Activated effector memory CD4-positive, alpha-beta T cell treated with anti-CD3 and anti-CD28 coated beads, Interleukin-2, amount 50 U/mL, for 16 hours (primary cell): ENCODE measurements around the gene SHOC2.

Source experiments
- DNase-seq: peaks from one replicate; pipeline ENCODE4 v3.0.0-alpha.2; 2020

Gene SHOC2

GRCh38 chr10:110947061-110947595, 27.7 kb downstream of the SHOC2 start:
- no peak for DNase-seq

GRCh38 chr10:110951381-110951780, 32.0 kb downstream of the SHOC2 start:
- DNase-seq, result no peak

- no peak for DNase-seq
Observed at GRCh38 chr10:110957606-110958005, 38.2 kb downstream of the SHOC2 start.

- no peak for DNase-seq
Observed at GRCh38 chr10:110959379-110960332, 40.3 kb downstream of the SHOC2 start.

GRCh38 chr10:110960333-110960712, 40.9 kb downstream of the SHOC2 start:
- DNase-seq, result no peak

- DNase-seq, result no peak
Observed at GRCh38 chr10:110962443-110962842, 43.0 kb downstream of the SHOC2 start.

- no peak for DNase-seq
Observed at GRCh38 chr10:110963162-110963561, 43.8 kb downstream of the SHOC2 start.

GRCh38 chr10:110964681-110965080, 45.3 kb downstream of the SHOC2 start:
- DNase-seq, result no peak

- no peak for DNase-seq
Observed at GRCh38 chr10:110965216-110965615, 45.8 kb downstream of the SHOC2 start.

- DNase-seq, result no peak
Observed at GRCh38 chr10:110966146-110966545, 46.7 kb downstream of the SHOC2 start.

GRCh38 chr10:110967009-110967630, 47.7 kb downstream of the SHOC2 start:
- no peak for DNase-seq

- DNase-seq, result no peak
Observed at GRCh38 chr10:110967645-110968044, 48.2 kb downstream of the SHOC2 start.

GRCh38 chr10:110969183-110969582, 49.8 kb downstream of the SHOC2 start:
- no peak for DNase-seq

GRCh38 chr10:110971638-110972037, 52.2 kb downstream of the SHOC2 start:
- DNase-seq, result no peak

- DNase-seq, result no peak
Observed at GRCh38 chr10:110972231-110973134, 53.1 kb downstream of the SHOC2 start.

- no peak for DNase-seq
Observed at GRCh38 chr10:110973400-110973799, 54.0 kb downstream of the SHOC2 start.

GRCh38 chr10:110976577-110976976, 57.2 kb downstream of the SHOC2 start:
- DNase-seq, result no peak

- no peak for DNase-seq
Observed at GRCh38 chr10:110977662-110978061, 58.3 kb downstream of the SHOC2 start.

- DNase-seq, result no peak
Observed at GRCh38 chr10:110978204-110978603, 58.8 kb downstream of the SHOC2 start.

- DNase-seq, result no peak
Observed at GRCh38 chr10:110979611-110980010, 60.2 kb downstream of the SHOC2 start.

- DNase-seq, result no peak
Observed at GRCh38 chr10:110980807-110981206, 61.4 kb downstream of the SHOC2 start.

GRCh38 chr10:110983466-110983865, 64.1 kb downstream of the SHOC2 start:
- DNase-seq, result no peak
